ENCODE results near the gene SOX1. TPM values are rescaled to one million over a fixed set of nuclear protein-coding genes. Genes with fewer than 3 reads are reported as not detected.

Gene SOX1
- polyA plus RNA-seq, 6 donors from 2014 or later: not detected

- peaks cover 0 to 12% (median 4%) of the 10 kb centered on the region in 7 donors for H3K9me3 Mint-ChIP-seq
- H3K27me3 Mint-ChIP-seq: peaks cover 52 to 81% (median 66%) of the 10 kb centered on the region in 3 donors
- H3K4me3 Mint-ChIP-seq: peak overlapping the region in 1 of 8 donors; percentile 54
- peaks cover 0 to 11% (median 3%) of the 10 kb centered on the region in 3 donors for H3K4me1 Mint-ChIP-seq
- peaks cover 0 to 7% of the 10 kb centered on the region in 2 donors for H3K36me3 Mint-ChIP-seq
- H3K27ac Mint-ChIP-seq: peak overlapping the region in 2 of 6 donors; percentile 33 to 95
- no peak for ATAC-seq (ENCODE audit: low read depth in 2 of 2)
- no peak for DNase-seq
These were observed 12.3 kb upstream of the SOX1 start for GRCh38 chr13:112054616-112055015.

DNA sequence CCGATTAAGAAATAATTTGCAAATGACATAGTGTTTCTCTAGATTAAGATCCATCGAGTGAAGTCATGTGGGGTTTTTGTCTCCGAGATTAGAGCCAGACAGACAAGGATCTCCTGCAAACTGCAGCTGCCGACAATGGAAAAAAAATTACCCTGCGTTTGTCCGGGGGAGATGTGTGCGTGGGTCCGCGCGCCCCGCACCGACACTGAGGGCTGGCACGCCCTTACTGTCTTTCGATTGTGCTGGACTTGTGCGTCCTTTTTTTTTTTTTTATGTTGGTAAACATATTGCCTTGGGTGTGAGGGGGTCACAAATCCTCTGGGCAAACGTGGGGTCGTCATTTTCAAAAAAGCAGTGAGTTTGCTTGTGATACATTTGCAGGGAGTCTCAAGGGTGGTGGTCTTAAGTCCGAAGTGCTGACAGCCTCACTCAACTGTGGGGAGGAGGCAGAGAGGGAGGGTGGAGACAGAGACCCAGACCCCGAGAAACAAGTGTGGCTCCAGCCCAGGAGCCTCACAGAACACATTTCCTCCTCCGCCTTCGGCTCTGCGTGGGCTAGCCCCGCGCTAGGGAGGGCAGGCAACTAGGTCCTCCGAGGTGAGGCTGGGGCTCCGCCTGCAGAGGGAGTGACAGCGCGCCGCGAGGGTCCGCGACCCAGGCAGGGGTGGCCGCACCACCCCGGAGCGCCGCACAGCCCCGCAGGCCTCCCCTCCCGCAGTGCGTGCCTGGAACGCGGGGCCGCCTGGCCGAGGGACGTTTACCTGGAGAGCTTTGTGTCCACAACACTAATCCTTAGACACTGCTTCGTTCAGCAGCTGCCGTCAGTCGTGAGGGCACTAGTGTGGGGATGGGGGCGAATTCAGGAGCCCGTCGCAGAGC lies 11.7 kb upstream of the SOX1 start:
- Mint-ChIP-seq H3K9me3 (peaks cover 0 to 13% (median 5%) of the 10 kb centered on the region in 7 donors), H3K4me3 (peak overlapping the region in 2 of 8 donors; percentile 24 to 54), H3K27ac (peak overlapping the region in 2 of 6 donors; percentile 54 to 95), H3K27me3 (peaks cover 52 to 83% (median 68%) of the 10 kb centered on the region in 3 donors), H3K4me1 (peaks cover 0 to 11% (median 3%) of the 10 kb centered on the region in 3 donors), H3K36me3 (peaks cover 0 to 7% of the 10 kb centered on the region in 2 donors)
- ATAC-seq (ENCODE audit: low read depth in 2 of 2) (no peak), DNase-seq (no peak)

- Mint-ChIP-seq H3K27ac (no peak overlapping the region), H3K27me3 (peaks cover 51 to 83% (median 67%) of the 10 kb centered on the region in 3 donors), H3K4me1 (peaks cover 0 to 11% (median 3%) of the 10 kb centered on the region in 3 donors), H3K9me3 (peaks cover 0 to 14% (median 5%) of the 10 kb centered on the region in 7 donors), H3K4me3 (no peak overlapping the region), H3K36me3 (peaks cover 0 to 7% of the 10 kb centered on the region in 2 donors)
- no peak for DNase-seq
- ATAC-seq (ENCODE audit: low read depth in 2 of 2): no peak
These were observed 11.1 kb upstream of the SOX1 start for GRCh38 chr13:112055915-112056269.

- Mint-ChIP-seq H3K27ac (no peak overlapping the region), H3K4me1 (peaks cover 0 to 11% (median 3%) of the 10 kb centered on the region in 3 donors), H3K4me3 (peak overlapping the region in 1 of 8 donors; percentile 15), H3K27me3 (peaks cover 48 to 83% (median 63%) of the 10 kb centered on the region in 3 donors), H3K36me3 (peaks cover 0 to 7% of the 10 kb centered on the region in 2 donors), H3K9me3 (peaks cover 0 to 14% (median 5%) of the 10 kb centered on the region in 7 donors)
- ATAC-seq (ENCODE audit: low read depth in 2 of 2): no peak
- no peak for DNase-seq
These were observed 10.6 kb upstream of the SOX1 start for GRCh38 chr13:112056284-112056727.

DNA sequence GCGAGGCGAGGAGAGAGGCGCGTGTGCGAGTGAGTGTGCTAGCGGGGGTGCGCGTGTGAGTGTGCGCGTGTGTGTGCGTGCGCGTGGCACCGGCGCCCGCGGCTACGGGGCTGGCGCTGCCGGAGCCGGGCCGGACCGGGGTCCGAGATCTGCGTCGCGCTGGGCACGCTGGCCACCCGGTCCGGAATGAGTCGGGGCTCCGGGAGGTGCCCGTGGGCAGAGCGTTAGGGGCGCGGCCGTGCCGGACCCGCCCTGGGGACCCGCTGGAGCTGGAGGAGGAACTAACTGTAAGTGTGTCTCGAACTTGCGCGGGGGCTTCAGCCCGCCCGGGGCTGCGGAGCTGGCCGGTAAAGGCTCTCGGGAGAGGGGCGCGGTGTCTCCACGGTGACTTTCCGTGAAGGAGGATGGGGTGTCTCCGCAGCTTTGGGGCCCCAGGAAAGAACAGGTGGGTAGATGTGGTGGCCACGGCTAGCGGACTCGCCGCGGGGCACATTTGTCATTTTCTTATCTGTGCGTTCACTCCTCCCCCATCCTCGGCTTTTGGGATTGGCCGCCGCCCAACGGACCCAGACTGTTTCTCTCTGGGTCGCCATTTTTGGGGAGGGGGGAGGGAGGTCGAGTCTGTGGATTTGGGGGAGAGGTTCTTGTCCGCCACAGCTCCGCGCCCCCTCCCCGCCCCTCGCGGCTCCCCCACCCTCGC lies 10.1 kb upstream of the SOX1 start:
- H3K27me3 Mint-ChIP-seq: peaks cover 45 to 83% (median 62%) of the 10 kb centered on the region in 3 donors
- DNase-seq (no peak), ATAC-seq (ENCODE audit: low read depth in 2 of 2) (no peak)
- H3K4me3 Mint-ChIP-seq: peak overlapping the region in 1 of 8 donors; percentile 19
- peak overlapping the region in 1 of 6 donors; percentile 81 for H3K27ac Mint-ChIP-seq
- peaks cover 0 to 7% of the 10 kb centered on the region in 2 donors for H3K36me3 Mint-ChIP-seq
- peaks cover 0 to 11% (median 5%) of the 10 kb centered on the region in 3 donors for H3K4me1 Mint-ChIP-seq
- peaks cover 0 to 17% (median 5%) of the 10 kb centered on the region in 7 donors for H3K9me3 Mint-ChIP-seq

- peaks cover 0 to 7% of the 10 kb centered on the region in 2 donors for H3K36me3 Mint-ChIP-seq
- no peak overlapping the region for H3K4me3 Mint-ChIP-seq
- peaks cover 0 to 13% (median 6%) of the 10 kb centered on the region in 3 donors for H3K4me1 Mint-ChIP-seq
- H3K9me3 Mint-ChIP-seq: peaks cover 0 to 20% (median 5%) of the 10 kb centered on the region in 7 donors
- peak overlapping the region in 1 of 6 donors; percentile 81 for H3K27ac Mint-ChIP-seq
- peaks cover 44 to 83% (median 62%) of the 10 kb centered on the region in 3 donors for H3K27me3 Mint-ChIP-seq
- DNase-seq (no peak), ATAC-seq (ENCODE audit: low read depth in 2 of 2) (no peak)
These were observed 9.6 kb upstream of the SOX1 start for GRCh38 chr13:112057439-112057735.

GRCh38 chr13:112057736-112058518 lies 9.0 kb upstream of the SOX1 start:
- peaks cover 0 to 14% (median 6%) of the 10 kb centered on the region in 3 donors for H3K4me1 Mint-ChIP-seq
- H3K4me3 Mint-ChIP-seq: peak overlapping the region in 2 of 8 donors; percentile 43 to 60
- no peak for ATAC-seq (ENCODE audit: low read depth in 2 of 2)
- peak overlapping the region in 2 of 6 donors; percentile 41 to 81 for H3K27ac Mint-ChIP-seq
- H3K9me3 Mint-ChIP-seq: peaks cover 0 to 18% (median 5%) of the 10 kb centered on the region in 7 donors
- peaks cover 41 to 85% (median 60%) of the 10 kb centered on the region in 3 donors for H3K27me3 Mint-ChIP-seq
- peaks cover 0 to 7% of the 10 kb centered on the region in 2 donors for H3K36me3 Mint-ChIP-seq
- DNase-seq: no peak

DNA sequence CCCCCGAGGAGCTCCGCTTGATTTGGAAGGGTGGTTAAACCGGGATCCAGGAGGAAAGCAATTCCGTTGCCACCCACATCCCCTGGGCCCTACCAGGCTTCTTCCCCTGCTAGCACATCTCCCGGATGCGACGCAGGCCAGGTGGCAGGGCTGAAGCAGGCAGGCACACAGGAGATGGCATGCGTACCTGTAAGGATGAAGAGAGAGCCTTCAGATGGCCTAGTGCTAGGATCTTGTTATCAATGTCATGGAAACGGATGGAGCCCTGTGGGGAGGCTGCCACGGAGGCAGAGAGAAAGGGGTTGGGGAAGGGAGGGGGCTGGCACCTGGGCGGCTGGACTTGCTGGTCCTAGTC lies 8.5 kb upstream of the SOX1 start:
- Mint-ChIP-seq H3K4me1 (peaks cover 0 to 12% (median 10%) of the 10 kb centered on the region in 3 donors), H3K9me3 (peaks cover 0 to 16% (median 3%) of the 10 kb centered on the region in 7 donors), H3K27me3 (peaks cover 36 to 85% (median 60%) of the 10 kb centered on the region in 3 donors), H3K4me3 (peak overlapping the region in 1 of 8 donors; percentile 15), H3K36me3 (peaks cover 0 to 8% of the 10 kb centered on the region in 2 donors), H3K27ac (no peak overlapping the region)
- ATAC-seq (ENCODE audit: low read depth in 2 of 2): no peak
- DNase-seq: no peak

DNA sequence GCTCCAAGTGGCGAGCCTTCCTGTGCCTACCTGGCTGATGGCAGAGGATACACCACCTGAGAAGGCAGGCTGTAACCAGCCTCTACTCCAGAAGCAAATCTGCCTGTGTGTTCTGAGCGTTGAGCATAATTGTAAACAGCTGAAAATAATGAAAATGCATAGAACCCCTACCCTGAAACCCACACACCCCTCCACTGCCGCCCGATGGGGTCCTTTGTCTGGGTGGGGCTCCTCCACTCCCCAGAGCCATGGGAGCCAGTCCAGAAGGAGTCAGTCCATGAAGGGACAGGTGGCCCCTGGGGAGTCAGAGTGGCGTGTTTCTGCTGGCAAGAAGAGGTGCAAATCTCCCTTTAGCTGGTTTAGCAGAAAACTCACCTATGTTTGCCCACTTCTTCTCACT lies 8.0 kb upstream of the SOX1 start:
- peaks cover 0 to 8% of the 10 kb centered on the region in 2 donors for H3K36me3 Mint-ChIP-seq
- no peak for DNase-seq
- no peak for ATAC-seq (ENCODE audit: low read depth in 2 of 2)
- peaks cover 40 to 85% (median 65%) of the 10 kb centered on the region in 3 donors for H3K27me3 Mint-ChIP-seq
- H3K4me1 Mint-ChIP-seq: peaks cover 0 to 12% (median 10%) of the 10 kb centered on the region in 3 donors
- no peak overlapping the region for H3K27ac Mint-ChIP-seq
- H3K9me3 Mint-ChIP-seq: peaks cover 0 to 17% (median 3%) of the 10 kb centered on the region in 7 donors
- peak overlapping the region in 2 of 8 donors; percentile 15 to 52 for H3K4me3 Mint-ChIP-seq

- DNase-seq: no peak
- peaks cover 35 to 89% (median 72%) of the 10 kb centered on the region in 3 donors for H3K27me3 Mint-ChIP-seq
- H3K27ac Mint-ChIP-seq: peak overlapping the region in 2 of 6 donors; percentile 49 to 73
- peaks cover 0 to 10% (median 10%) of the 10 kb centered on the region in 3 donors for H3K4me1 Mint-ChIP-seq
- H3K9me3 Mint-ChIP-seq: peaks cover 0 to 19% (median 3%) of the 10 kb centered on the region in 7 donors
- ATAC-seq (ENCODE audit: low read depth in 2 of 2): no peak
- H3K36me3 Mint-ChIP-seq: peaks cover 0 to 8% of the 10 kb centered on the region in 2 donors
- H3K4me3 Mint-ChIP-seq: peak overlapping the region in 1 of 8 donors; percentile 42
These were observed 7.3 kb upstream of the SOX1 start for GRCh38 chr13:112059457-112060281.

DNA sequence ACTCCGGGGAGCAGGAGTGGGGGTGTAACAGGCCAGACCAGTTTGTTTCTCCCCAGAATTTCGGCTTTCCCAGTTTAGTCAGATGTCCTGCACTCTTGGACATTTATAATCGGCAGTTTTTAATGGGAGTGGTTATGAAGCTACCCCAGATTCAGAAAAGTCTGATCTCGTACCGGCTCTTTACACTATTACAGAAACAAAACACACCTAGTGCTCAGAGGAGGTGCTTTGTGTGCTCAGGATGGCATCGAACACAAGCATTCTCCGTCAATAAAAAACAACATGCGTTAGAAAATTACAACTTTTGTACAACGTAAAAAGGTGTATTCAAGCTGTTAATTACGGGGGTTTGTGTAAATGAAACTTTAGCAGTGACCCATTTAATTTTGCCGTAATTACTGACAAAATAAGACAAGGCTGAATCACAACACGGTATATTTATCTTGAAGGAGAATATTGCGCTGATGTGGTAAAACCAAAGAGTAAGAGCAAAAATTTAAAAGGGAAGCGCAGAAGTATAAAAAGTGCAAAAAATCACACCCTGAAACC lies 6.6 kb upstream of the SOX1 start:
- Mint-ChIP-seq H3K4me1 (peaks cover 0 to 8% (median 5%) of the 10 kb centered on the region in 3 donors), H3K36me3 (peaks cover 3 to 8% of the 10 kb centered on the region in 2 donors), H3K4me3 (peak overlapping the region in 2 of 8 donors; percentile 15 to 42), H3K27ac (peak overlapping the region in 2 of 6 donors; percentile 73), H3K9me3 (peaks cover 0 to 17% (median 3%) of the 10 kb centered on the region in 7 donors), H3K27me3 (peaks cover 35 to 86% (median 72%) of the 10 kb centered on the region in 3 donors)
- DNase-seq (no peak), ATAC-seq (ENCODE audit: low read depth in 2 of 2) (no peak)
